ENCODE measurements around the gene CH25H. TPM values are rescaled to one million over a fixed set of nuclear protein-coding genes. Genes with fewer than 3 reads are reported as not detected.

Gene CH25H
- total RNA-seq, 1 experiment from 2014 or later: 0.10 TPM

- POLR2A ChIA-PET: no interaction called here
- Histone ChIP-seq H3K4me3 (ENCODE audit: low read depth in 2 of 2, low read length in 2 of 2) (no peak overlapping the region), H3K36me3 (ENCODE audit: control insufficient read depth, insufficient read depth, low read length) (no peaks in the 10 kb centered on the region), H3K27ac (ENCODE audit: low read length) (no peak overlapping the region), H3K27me3 (ENCODE audit: control insufficient read depth, insufficient read depth, low read length) (no peaks in the 10 kb centered on the region), H3K9me3 (ENCODE audit: control insufficient read depth, insufficient read depth, low read depth, low read length) (no peaks in the 10 kb centered on the region), H3K4me1 (ENCODE audit: control insufficient read depth, insufficient read depth, low read length) (peaks cover 2% of the 10 kb centered on the region; the same call in 1 of the 2 replicates)
- intact Hi-C loops (cut with micrococcal nuclease; ENCODE audit: unreplicated experiment) (no loop called here), in situ Hi-C loops (cut with HindIII; ENCODE audit: low pct_unique_long_range_greater_than_20kb, low sequenced_read_pairs) (loop anchor here (25.0 kb wide), 1 partner anchor 210 kb away; no protein-coding TSS in a partner anchor)
- ATAC-seq: no peak
- TF ChIP-seq CTCF (IDR thresholded peaks at IDR 0.05) (no peak), SIN3A (IDR thresholded peaks at IDR 0.05; ENCODE audit: borderline replicate concordance, insufficient read depth, low read depth, low read length) (no peak), POLR2AphosphoS5 (IDR thresholded peaks at IDR 0.05; ENCODE audit: low read depth, low read length) (no peak), REST (IDR thresholded peaks at IDR 0.05; ENCODE audit: insufficient read depth in 1 of 2, low read depth in 2 of 2, low read length in 1 of 2) (no peak), TCF7L2 (IDR thresholded peaks at IDR 0.05; ENCODE audit: low read depth, low read length) (no peak)
- CTCF ChIA-PET: no interaction called here
- DNase-seq (ENCODE audit: low read depth, low spot score): no peak
- BruUV-seq (replicated peaks): no TSS peak
Measured at GRCh38 chr10:89221919-89222318, 14.8 kb upstream of the CH25H start.

GRCh38 chr10:89219513-89220218 lies 12.5 kb upstream of the CH25H start:
- TF ChIP-seq CTCF (IDR thresholded peaks at IDR 0.05) (no peak), POLR2AphosphoS5 (IDR thresholded peaks at IDR 0.05; ENCODE audit: low read depth, low read length) (no peak), TCF7L2 (IDR thresholded peaks at IDR 0.05; ENCODE audit: low read depth, low read length) (no peak), REST (IDR thresholded peaks at IDR 0.05; ENCODE audit: insufficient read depth in 1 of 2, low read depth in 2 of 2, low read length in 1 of 2) (no peak), SIN3A (IDR thresholded peaks at IDR 0.05; ENCODE audit: borderline replicate concordance, insufficient read depth, low read depth, low read length) (no peak)
- intact Hi-C loops (cut with micrococcal nuclease; ENCODE audit: unreplicated experiment): loop anchor here (5.0 to 10.0 kb wide), 2 partner anchors 343 to 385 kb away; no protein-coding TSS in a partner anchor
- Histone ChIP-seq H3K27ac (ENCODE audit: low read length) (no peak overlapping the region), H3K9me3 (ENCODE audit: control insufficient read depth, insufficient read depth, low read depth, low read length) (no peaks in the 10 kb centered on the region), H3K27me3 (ENCODE audit: control insufficient read depth, insufficient read depth, low read length) (no peaks in the 10 kb centered on the region), H3K36me3 (ENCODE audit: control insufficient read depth, insufficient read depth, low read length) (peaks cover 5% of the 10 kb centered on the region; the same call in 1 of the 2 replicates), H3K4me1 (ENCODE audit: control insufficient read depth, insufficient read depth, low read length) (peaks cover 2% of the 10 kb centered on the region; the same call in 1 of the 2 replicates), H3K4me3 (ENCODE audit: low read depth in 2 of 2, low read length in 2 of 2) (no peak overlapping the region)
- BruUV-seq (replicated peaks): no TSS peak
- no peak for ATAC-seq
- POLR2A ChIA-PET: no interaction called here
- CTCF ChIA-PET: interaction anchor here (1.8 kb wide), 1 partner anchor 190 kb away, joined by 7 read pairs; no protein-coding TSS in a partner anchor
- DNase-seq (ENCODE audit: low read depth, low spot score): no peak
- in situ Hi-C loops (cut with HindIII; ENCODE audit: low pct_unique_long_range_greater_than_20kb, low sequenced_read_pairs): loop anchor here (25.0 kb wide), 1 partner anchor 207 kb away; no protein-coding TSS in a partner anchor

All from Panc1 (cell line).